ENCODE measurements around the gene SSU72. TPM values are rescaled to one million over a fixed set of nuclear protein-coding genes. Genes with fewer than 3 reads are reported as not detected.

The SSU72 gene
- total and polyA plus RNA-seq, 2 donors (not counting 3 experiments of a cell fraction or from before 2014, with no cell fraction given) = 85.9 to 129 TPM

GRCh38 chr1:1541956-1542765, 32.5 kb downstream of the SSU72 start:
- dilution Hi-C loops (cut with MboI; ENCODE audit: extremely low pct_ligation_motif_present, low sequenced_read_pairs) (no loop called here), intact Hi-C loops (cut with micrococcal nuclease) (no loop called here)
- Histone ChIP-seq H3K9ac (replicated peaks; ENCODE audit: extremely low read depth, insufficient read depth, low read length) (no peak overlapping the region), H3K4me2 (ENCODE audit: insufficient read depth, low read length) (no peak overlapping the region), H2AFZ (ENCODE audit: low read depth, low read length) (no peak overlapping the region), H3K9me1 (replicated peaks; ENCODE audit: control insufficient read depth, extremely low read depth, insufficient read depth, low read length) (no peaks in the 10 kb centered on the region), H3K79me2 (ENCODE audit: control insufficient read depth, insufficient read depth, low read length) (peaks cover 7% of the 10 kb centered on the region), H3K36me3 (ENCODE audit: control insufficient read depth in 2 of 2, extremely low read depth in 1 of 2, insufficient read depth in 2 of 2, low read length in 2 of 2) (peaks cover 0 to 8% of the 10 kb centered on the region in 2 experiments), H3K4me1 (ENCODE audit: control insufficient read depth, extremely low read depth, insufficient read depth, low read length) (peaks cover 14% of the 10 kb centered on the region), H3K9me3 (replicated peaks; ENCODE audit: control insufficient read depth, insufficient read depth, low read length) (no peaks in the 10 kb centered on the region), H4K20me1 (replicated peaks; ENCODE audit: control insufficient read depth, extremely low read depth, insufficient read depth, low read length) (no peaks in the 10 kb centered on the region), H3K27me3 (ENCODE audit: control insufficient read depth in 2 of 2, insufficient read depth in 2 of 2, low read length in 2 of 2) (no peaks in the 10 kb centered on the region), H3K27ac (ENCODE audit: insufficient read depth, low read depth, low read length) (no peak overlapping the region), H3K4me3 (replicated peaks in 1 of 3; ENCODE audit: insufficient read depth in 1 of 3, low read depth in 1 of 3, low read length in 3 of 3) (no peak overlapping the region)
- POLR2A ChIA-PET = no interaction called here
- BruUV-seq (replicated peaks) = no TSS peak
- no peak for TF ChIP-seq FOS (IDR thresholded peaks at IDR 0.05; ENCODE audit: borderline replicate concordance, insufficient read depth, low read length)
- TF ChIP-seq GATA2 (IDR thresholded peaks at IDR 0.05; ENCODE audit: insufficient read depth, insufficient read length, low read depth, low read length) = no peak
- TF ChIP-seq POLR2AphosphoS5 (IDR thresholded peaks at IDR 0.05; ENCODE audit: insufficient read depth, low read depth, low read length) = no peak
- TF ChIP-seq CTCF (IDR thresholded peaks at IDR 0.05; ENCODE audit: extremely low read depth in 1 of 2, insufficient read depth in 1 of 2, low read depth in 1 of 2, low read length in 2 of 2) = no peak
- TF ChIP-seq MYC (IDR thresholded peaks at IDR 0.05; ENCODE audit: low read depth, low read length) = no peak
- TF ChIP-seq EZH2 (IDR thresholded peaks at IDR 0.05; ENCODE audit: borderline replicate concordance, low read depth, low read length, severe bottlenecking) = no peak
- TF ChIP-seq MAX (IDR thresholded peaks at IDR 0.05; ENCODE audit: insufficient read depth, insufficient read length) = no peak
- TF ChIP-seq POLR2A (IDR thresholded peaks at IDR 0.05; ENCODE audit: low read depth, low read length) = no peak
- no peak for TF ChIP-seq JUN (IDR thresholded peaks at IDR 0.05; ENCODE audit: borderline replicate concordance, insufficient read depth, insufficient read length, low read depth)
- CTCF ChIA-PET = no interaction called here
- FAIRE-seq (no peak), DNase-seq (ENCODE audit: low read depth, low spot score) (no peak)
